ENCODE results near the gene HS3ST6.

- TF ChIP-seq CREB5 (CRISPR knock-in tag; IDR thresholded peaks at IDR 0.05; ENCODE audit: low read depth) = no peak
- no peak for TF ChIP-seq ZFP30 (CRISPR knock-in tag; IDR thresholded peaks at IDR 0.05)
- TF ChIP-seq PPARA (CRISPR knock-in tag; IDR thresholded peaks at IDR 0.05; ENCODE audit: borderline replicate concordance) = no peak
- no peak for TF ChIP-seq ZC3H10 (CRISPR knock-in tag; IDR thresholded peaks at IDR 0.05)
- TF ChIP-seq ARNTL (CRISPR knock-in tag; IDR thresholded peaks at IDR 0.05; ENCODE audit: borderline replicate concordance, low read depth) = no peak
- TF ChIP-seq ESRRG (CRISPR knock-in tag; IDR thresholded peaks at IDR 0.05) = no peak
- TF ChIP-seq GLIS3 (CRISPR knock-in tag; IDR thresholded peaks at IDR 0.05) = no peak
- TF ChIP-seq ZFP3 (CRISPR knock-in tag; IDR thresholded peaks at IDR 0.05) = no peak
- TF ChIP-seq CSDC2 (CRISPR knock-in tag; IDR thresholded peaks at IDR 0.05) = no peak
- no peak for TF ChIP-seq TCF4 (CRISPR knock-in tag; IDR thresholded peaks at IDR 0.05; ENCODE audit: borderline replicate concordance)
- TF ChIP-seq PATZ1 (CRISPR knock-in tag; IDR thresholded peaks at IDR 0.05; ENCODE audit: borderline replicate concordance) = no peak
- no peak for TF ChIP-seq ZNF70 (CRISPR knock-in tag; IDR thresholded peaks at IDR 0.05)
Observed at GRCh38 chr16:1961651-1962067, 43.4 kb upstream of the HS3ST6 start.
